B cell (primary cell): ENCODE data around the gene GNG2. TPM values are rescaled to one million over a fixed set of nuclear protein-coding genes. Genes with fewer than 3 reads are reported as not detected.

Source experiments
- ATAC-seq: fragments of 200-7000 bp; cut with Tn5 transposase; one replicate; pipeline ENCODE4 v1.10.0; 2021; ENCODE audit warnings: low read depth, mild to moderate bottlenecking, moderate number of reproducible peaks, moderate library complexity
- CTCF ChIA-PET: fragments of 350-600 bp; sonication (Branson Sonifier 250); formaldehyde crosslinking; loops from one replicate; lab custom pipeline; 2021; ENCODE audit warnings: antibody characterized with exemption, inconsistent platforms; lab: Charles Lee
- POLR2A ChIA-PET: fragments of 350-600 bp; sonication (Branson Sonifier 250); formaldehyde crosslinking; loops from one replicate; lab custom pipeline; 2021; ENCODE audit warnings: antibody characterized with exemption; lab: Charles Lee
- DNase-seq: peaks from one replicate; pipeline ENCODE4 v3.0.0; 2013
- H2AFZ ChIP-seq: 2 replicates; pipeline ENCODE4 v1.6.1; 2012; ENCODE audit warnings: mild to moderate bottlenecking, low read depth, low read length; ENCODE audit not compliant: insufficient read depth, poor library complexity, severe bottlenecking
- H3K27ac ChIP-seq, 2 donors: 1 replicate in 1 of 2; 2 replicates in 1 of 2; pipeline ENCODE4 v1.5.1; 2012 to 2013; ENCODE audit warnings: low read length in 2 of 2, mild to moderate bottlenecking in 2 of 2, moderate library complexity in 1 of 2
- H3K27me3 ChIP-seq, 4 experiments: fragments of 200-600 bp in 1 of 4; sonication (generic) in 1 of 4; replicated peaks in 1 of 4; 1 replicate in 2 of 4; 2 replicates in 2 of 4; pipeline versions ENCODE4 v1.6.1 to v1.7.0; 2013 to 2016; ENCODE audit warnings: low read length in 3 of 4, mild to moderate bottlenecking in 2 of 4, mixed read lengths in 1 of 4, moderate library complexity in 1 of 4; ENCODE audit not compliant: insufficient read depth in 4 of 4, control insufficient read depth in 3 of 4; ENCODE audit errors: control extremely low read depth in 1 of 4
- H3K36me3 ChIP-seq, 2 experiments: replicated peaks in 1 of 2; 1 replicate in 1 of 2; 2 replicates in 1 of 2; pipeline versions ENCODE4 v1.6.1 to v1.7.1; 2013; ENCODE audit warnings: low read length in 1 of 2; ENCODE audit not compliant: insufficient read depth in 2 of 2, control insufficient read depth in 1 of 2; ENCODE audit errors: control extremely low read depth in 1 of 2, extremely low read depth in 1 of 2
- H3K4me1 ChIP-seq, 2 donors: fragments of 200-600 bp in 1 of 2; sonication (generic) in 1 of 2; 1 replicate in 1 of 2; 2 replicates in 1 of 2; pipeline versions ENCODE4 v1.5.1 to v1.6.1; 2013 to 2017; ENCODE audit warnings: low read length in 2 of 2; ENCODE audit not compliant: control insufficient read depth in 2 of 2, insufficient read depth in 2 of 2
- H3K4me2 ChIP-seq: replicated peaks from 2 replicates; pipeline ENCODE3; 2012; ENCODE audit warnings: mild to moderate bottlenecking, low read depth, low read length; ENCODE audit not compliant: poor library complexity, severe bottlenecking
- H3K4me3 ChIP-seq, 5 experiments: fragments of 200-600 bp in 1 of 5; sonication (generic) in 1 of 5; 1 replicate in 3 of 5; 2 replicates in 2 of 5; pipeline versions ENCODE4 v1.5.1 to v1.7.0; 2011 to 2016; ENCODE audit warnings: low read length in 4 of 5, mild to moderate bottlenecking in 4 of 5, low read depth in 2 of 5, control low read depth in 1 of 5, moderate library complexity in 1 of 5; ENCODE audit not compliant: insufficient read depth in 1 of 5; ENCODE audit errors: control extremely low read depth in 1 of 5, extremely low read depth in 1 of 5
- H3K79me2 ChIP-seq: fragments of 200-600 bp; sonication (generic); one replicate; pipeline ENCODE4 v1.6.0; 2016; ENCODE audit warnings: low read length; ENCODE audit not compliant: control insufficient read depth, insufficient read depth
- H3K9ac ChIP-seq: fragments of 200-600 bp; sonication (generic); 2 replicates; pipeline ENCODE4 v1.6.1; 2017; ENCODE audit warnings: mild to moderate bottlenecking, low read length, moderate library complexity
- H3K9me3 ChIP-seq, 3 donors: one replicate each; pipeline versions ENCODE4 v1.6.1 to v1.7.1; 2013; ENCODE audit warnings: low read length in 2 of 3; ENCODE audit not compliant: control insufficient read depth in 2 of 3, insufficient read depth in 1 of 3; ENCODE audit errors: control extremely low read depth in 1 of 3
- H4K20me1 ChIP-seq: 2 replicates; pipeline ENCODE4 v1.6.0; 2012; ENCODE audit warnings: mild to moderate bottlenecking, low read length; ENCODE audit not compliant: insufficient read depth, control insufficient read depth, poor library complexity, severe bottlenecking
- H3K27ac Mint-ChIP-seq: one replicate; pipeline ENCODE4 v1.8.0; 2021; ENCODE audit warnings: mixed read lengths
- H3K27me3 Mint-ChIP-seq: one replicate; pipeline ENCODE4 v1.8.0; 2021; ENCODE audit warnings: mixed read lengths
- H3K4me1 Mint-ChIP-seq: one replicate; pipeline ENCODE4 v1.8.0; 2021; ENCODE audit warnings: mixed read lengths
- H3K4me3 Mint-ChIP-seq: one replicate; pipeline ENCODE4 v1.8.0; 2021; ENCODE audit warnings: mixed read lengths
- H3K9me3 Mint-ChIP-seq: one replicate; pipeline ENCODE4 v1.8.0; 2022; ENCODE audit warnings: mixed read lengths; ENCODE audit not compliant: insufficient read depth
- CTCF ChIP-seq: fragments of 200-600 bp; IDR thresholded peaks from one replicate; pipeline ENCODE4 v1.8.0; 2022; ENCODE audit warnings: antibody characterized with exemption, mild to moderate bottlenecking
- EZH2 ChIP-seq: IDR thresholded peaks from 2 replicates; pipeline ENCODE4 v1.6.1; 2012; ENCODE audit warnings: borderline replicate concordance, low read depth, mild to moderate bottlenecking, moderate library complexity, low read length; ENCODE audit not compliant: insufficient read depth, poor library complexity, severe bottlenecking
- WGBS: methylation state at CpG from one replicate; pipeline ENCODE4 v1.1.5; 2013; ENCODE audit warnings: missing lambda C conversion rate; ENCODE audit not compliant: insufficient coverage; 5-methylcytosine and 5-hydroxymethylcytosine counted together
- intact Hi-C: fragments of 100-400 bp; cut with micrococcal nuclease; formaldehyde crosslinking; loops from one replicate; pipeline ENCODE4 v1.10.0; 2022
- polyA plus RNA-seq: library from polyadenylated mRNA; depleted of rRNA; stranded (reverse); fragments of >200 nt; gene quantifications from 2 replicates; pipeline ENCODE4 v1.2.3, GENCODE V29; 2012
- total RNA-seq, 2 donors: library from RNA; stranded (reverse); fragments of 120-200 nt in 1 of 2; gene quantifications; 1 replicate in 1 of 2; 2 replicates in 1 of 2; pipeline versions ENCODE4 v1.2.3 to v1.2.4, GENCODE V29; 2013 to 2022

The GNG2 gene
- total and polyA plus RNA-seq, 2 donors (not counting 1 experiment from before 2014, with no cell fraction given): 21.9 to 57.6 TPM

DNA sequence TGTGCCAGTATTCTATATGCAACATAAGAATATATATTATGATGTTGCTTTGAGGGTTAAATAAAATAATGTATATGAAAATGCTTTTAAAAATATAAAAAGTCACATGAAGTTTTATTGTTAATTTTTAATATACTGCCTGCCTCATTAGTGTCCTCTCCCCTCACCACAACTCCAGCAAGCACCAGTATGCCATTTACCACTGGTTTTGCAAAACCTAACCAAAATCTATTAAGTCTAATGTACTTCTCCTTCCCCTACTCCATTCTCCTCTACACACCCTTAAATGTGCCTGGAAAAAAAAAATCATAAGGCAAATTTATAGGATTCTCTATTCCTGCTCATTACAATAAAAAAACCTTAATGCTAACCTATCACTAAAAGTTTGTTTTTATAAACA is 24.0 kb upstream of the GNG2 start:
- H3K79me2 ChIP-seq: no peaks in the 10 kb centered on the region
- intact Hi-C loops: no loop called here
- Mint-ChIP-seq H3K27ac (no peak overlapping the region), H3K4me3 (no peak overlapping the region), H3K9me3 (peaks cover 4% of the 10 kb centered on the region), H3K4me1 (peaks cover 2% of the 10 kb centered on the region), H3K27me3 (no peaks in the 10 kb centered on the region)
- H4K20me1 ChIP-seq: no peaks in the 10 kb centered on the region
- TF ChIP-seq EZH2 (no peak), CTCF (no peak)
- peaks cover 0 to 6% (median 4%) of the 10 kb centered on the region in 3 donors for H3K9me3 ChIP-seq
- H3K4me3 ChIP-seq: no peak overlapping the region
- H3K36me3 ChIP-seq: no peaks in the 10 kb centered on the region
- POLR2A ChIA-PET: no interaction called here
- ATAC-seq (no peak), DNase-seq (no peak)
- no peak overlapping the region for H2AFZ ChIP-seq
- peaks cover 0 to 4% (median 0%) of the 10 kb centered on the region in 4 experiments for H3K27me3 ChIP-seq
- H3K27ac ChIP-seq: no peak overlapping the region
- CTCF ChIA-PET: interaction anchor here (0.7 kb wide), 1 partner anchor 65 kb away, joined by 4 read pairs; no protein-coding TSS in a partner anchor
- peaks cover 0 to 5% of the 10 kb centered on the region in 2 donors for H3K4me1 ChIP-seq
- H3K4me2 ChIP-seq: no peak overlapping the region
- no peak overlapping the region for H3K9ac ChIP-seq

DNA sequence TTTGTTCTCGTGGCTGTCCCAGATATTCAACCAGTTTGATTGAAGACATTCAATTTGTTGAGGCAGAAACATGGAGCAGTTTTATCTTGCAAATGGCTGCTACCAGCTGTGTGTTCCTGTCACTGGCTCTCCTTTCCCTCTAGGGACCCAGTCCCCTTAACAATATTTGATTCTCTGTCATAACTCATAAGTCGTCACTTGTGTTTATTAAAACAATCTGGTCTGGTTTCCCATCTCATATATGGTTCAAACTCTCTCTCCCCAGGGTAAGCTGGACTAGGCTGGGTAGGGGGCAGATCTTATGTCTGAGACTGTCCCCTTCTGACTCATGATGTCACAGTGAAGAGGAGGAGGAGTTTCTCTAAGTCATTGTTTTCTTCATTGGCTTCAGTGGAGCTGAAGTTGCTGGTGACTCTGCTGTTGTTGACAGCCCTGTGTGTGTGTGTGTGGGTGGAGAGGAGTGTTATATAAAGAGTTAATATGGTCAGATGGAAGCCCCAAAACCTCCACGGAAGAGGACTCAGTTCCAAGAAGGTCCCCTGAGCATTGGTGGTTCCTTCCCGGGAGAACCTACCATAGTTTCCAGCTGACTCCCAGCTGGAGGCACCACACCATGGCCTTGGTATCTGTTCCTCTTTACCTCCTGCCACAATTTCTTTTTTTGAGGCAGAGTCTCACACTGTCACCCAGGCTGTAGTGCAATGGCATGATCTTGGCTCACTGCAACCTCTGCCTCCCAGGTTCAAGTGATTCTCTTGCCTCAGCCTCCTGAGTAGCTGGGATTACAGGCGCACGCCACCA is 16.1 kb upstream of the GNG2 start:
- CTCF ChIA-PET: interaction anchor here (0.6 to 4.5 kb wide), 7 partner anchors 9 to 748 kb away, joined by 3 to 34 read pairs (median 4); partner anchors contain the start of gene GNG2
- H4K20me1 ChIP-seq: no peaks in the 10 kb centered on the region
- Mint-ChIP-seq H3K4me1 (peaks cover 62% of the 10 kb centered on the region), H3K27ac (peak overlapping the region; percentile 81), H3K4me3 (peak overlapping the region; percentile 40), H3K27me3 (no peaks in the 10 kb centered on the region), H3K9me3 (no peaks in the 10 kb centered on the region)
- intact Hi-C loops: loop anchor here (10.0 kb wide), 3 partner anchors 711 to 1779 kb away; partner anchors contain the start of genes GPR137C, PSMC6 and TXNDC16
- peak overlapping the region in 1 of 5 experiments; percentile 35 for H3K4me3 ChIP-seq
- H3K27me3 ChIP-seq: no peaks in the 10 kb centered on the region
- POLR2A ChIA-PET: no interaction called here
- H3K9ac ChIP-seq: no peak overlapping the region
- peak; percentile 90 for DNase-seq
- peak; percentile 21 for ATAC-seq
- H2AFZ ChIP-seq: no peak overlapping the region
- H3K4me1 ChIP-seq: peaks cover 48 to 61% of the 10 kb centered on the region in 2 donors
- H3K9me3 ChIP-seq: no peaks in the 10 kb centered on the region
- WGBS: 8% methylated on average over 2 of the region's 6 CpGs
- H3K27ac ChIP-seq: peak overlapping the region; percentile 98
- no peak for TF ChIP-seq EZH2
- no peak for TF ChIP-seq CTCF
- H3K36me3 ChIP-seq: no peaks in the 10 kb centered on the region
- H3K79me2 ChIP-seq: no peaks in the 10 kb centered on the region
- H3K4me2 ChIP-seq: peak overlapping the region; percentile 90
